ENCODE data around the gene AFF3.
"Not testable (repeated sequence)": the region's sequence is repeated elsewhere in the genome, so short reads cannot be mapped to it uniquely, and the experiment has no call there.

The AFF3 gene

GRCh38 chr2:99504844-99505584, 637.4 kb downstream of the AFF3 start:
- no peak for DNase-seq

GRCh38 chr2:99503662-99504416, 638.6 kb downstream of the AFF3 start:
- not testable (repeated sequence) for DNase-seq

DNA sequence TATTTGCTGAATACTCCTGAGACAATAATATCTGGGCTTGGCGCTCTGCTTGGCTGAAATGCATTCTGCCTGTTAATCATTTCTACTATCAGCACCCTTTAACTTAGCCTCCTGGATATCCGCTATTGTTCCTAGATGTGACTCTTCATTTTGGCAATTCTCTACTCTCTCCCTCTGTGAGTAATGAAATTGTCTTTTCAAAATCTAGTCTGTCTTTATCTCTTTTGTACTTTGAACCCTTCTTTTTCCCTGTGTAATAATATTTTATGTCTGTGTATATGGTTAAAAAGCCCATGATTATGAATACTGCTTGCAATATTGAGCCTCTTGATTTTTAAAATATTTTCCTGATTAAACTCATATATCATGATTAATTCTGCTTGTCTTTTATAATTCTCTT, 646.4 kb downstream of the AFF3 start:
- no peak for DNase-seq

Data from SHP77 treated with DMSO at 0.1 percent for 48 hours (cell line).